SU-DHL-6 (cell line): Measurements from ENCODE around the gene MFSD11.

ENCODE experiments used
- H2AFZ ChIP-seq: fragments of 200-600 bp; sonication (generic); 2 replicates; pipeline ENCODE4 v1.6.1; 2014; ENCODE audit warnings: low read depth, mild to moderate bottlenecking, moderate library complexity, mixed read lengths, antibody characterized with exemption, low read length; ENCODE audit not compliant: severe bottlenecking
- H3F3A ChIP-seq: fragments of 200-600 bp; shearing (Covaris generic); 2 replicates; pipeline ENCODE4 v1.6.0; 2016; ENCODE audit warnings: antibody characterized with exemption, mild to moderate bottlenecking; ENCODE audit not compliant: insufficient read depth
- H3K27ac ChIP-seq: fragments of 200-600 bp; sonication (generic); 2 replicates; pipeline ENCODE4 v1.5.1; 2016; ENCODE audit warnings: low read depth, mild to moderate bottlenecking, low read length, moderate library complexity, mixed read lengths
- H3K27me3 ChIP-seq: fragments of 200-600 bp; sonication (generic), shearing (Covaris generic); 2 replicates; pipeline ENCODE4 v1.6.0; 2014; ENCODE audit warnings: mild to moderate bottlenecking, low read length
- H3K36me3 ChIP-seq: fragments of 200-600 bp; sonication (generic); 2 replicates; pipeline ENCODE4 v1.6.1; 2014; ENCODE audit warnings: mild to moderate bottlenecking, low read length, mixed read lengths
- H3K4me2 ChIP-seq: fragments of 300-600, 200-600 bp; shearing (Covaris generic), sonication (generic); 2 replicates; pipeline ENCODE4 v1.6.0; 2014; ENCODE audit warnings: low read length, low read depth, mild to moderate bottlenecking; ENCODE audit not compliant: poor library complexity, severe bottlenecking
- H3K4me3 ChIP-seq: fragments of 200-600 bp; sonication (generic); 2 replicates; pipeline ENCODE4 v1.5.1; 2014; ENCODE audit warnings: antibody characterized with exemption, low read length, mild to moderate bottlenecking, mixed read lengths; ENCODE audit not compliant: insufficient read depth, poor library complexity, severe bottlenecking
- H3K79me2 ChIP-seq: fragments of 200-600 bp; sonication (generic); 2 replicates; pipeline ENCODE4 v1.6.1; 2014; ENCODE audit warnings: mild to moderate bottlenecking, low read length, moderate library complexity; ENCODE audit not compliant: insufficient read depth
- H3K9ac ChIP-seq: fragments of 200-600 bp; sonication (generic); 2 replicates; pipeline ENCODE4 v1.7.0; 2014; ENCODE audit warnings: mild to moderate bottlenecking, low read length
- H3K9me2 ChIP-seq: fragments of 200-600 bp; sonication (generic); replicated peaks from 2 replicates; pipeline ENCODE4 v1.6.1; 2014; ENCODE audit warnings: low read length; ENCODE audit not compliant: insufficient read depth
- H3K9me3 ChIP-seq: fragments of 200-600 bp; sonication (generic); 2 replicates; pipeline ENCODE4 v1.6.1; 2014; ENCODE audit warnings: low read length, mixed read lengths; ENCODE audit not compliant: insufficient read depth
- H4K20me1 ChIP-seq: fragments of 200-600 bp; sonication (generic); 2 replicates; pipeline ENCODE4 v1.6.1; 2014; ENCODE audit warnings: low read depth, mild to moderate bottlenecking, antibody characterized with exemption, low read length, moderate library complexity, mixed read lengths
- EZH2phosphoT487 ChIP-seq: fragments of 200-600 bp; sonication (generic), shearing (Covaris generic); conservative IDR thresholded peaks from 2 replicates; pipeline ENCODE4 v1.6.1; 2018; ENCODE audit warnings: mild to moderate bottlenecking, antibody characterized with exemption, low read length, moderate library complexity, mixed read lengths
- TF ChIP-seq, protein P1 (sequence below): fragments of 200-600 bp; sonication (generic); IDR thresholded peaks from one replicate; pipeline ENCODE4 v1.5.1; 2017; ENCODE audit warnings: antibody characterized with exemption, mild to moderate bottlenecking, low read length, moderate library complexity; ENCODE audit not compliant: insufficient read depth, poor library complexity, severe bottlenecking

Gene MFSD11

DNA sequence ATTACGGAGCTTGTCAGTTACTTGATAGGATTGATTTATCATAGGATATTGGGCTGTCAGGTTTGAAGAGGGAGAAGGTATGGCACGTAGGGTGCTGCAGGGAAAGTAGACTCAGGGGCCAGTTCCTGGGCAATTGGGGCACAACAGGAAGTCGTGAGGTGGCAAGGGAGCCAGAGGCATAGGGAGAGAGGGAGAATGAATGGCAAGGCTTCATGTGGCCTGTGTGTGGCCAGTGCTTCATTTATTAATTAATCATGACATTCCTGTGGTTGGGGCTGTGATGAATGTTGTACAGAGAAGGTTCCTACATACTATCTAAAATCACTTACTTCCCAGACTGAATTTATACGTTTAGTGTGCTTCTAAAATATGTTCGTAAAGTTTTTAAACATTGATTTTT is 19.3 kb downstream of the MFSD11 start:
- no peak for TF ChIP-seq EZH2phosphoT487
- TF ChIP-seq, protein P1, sequence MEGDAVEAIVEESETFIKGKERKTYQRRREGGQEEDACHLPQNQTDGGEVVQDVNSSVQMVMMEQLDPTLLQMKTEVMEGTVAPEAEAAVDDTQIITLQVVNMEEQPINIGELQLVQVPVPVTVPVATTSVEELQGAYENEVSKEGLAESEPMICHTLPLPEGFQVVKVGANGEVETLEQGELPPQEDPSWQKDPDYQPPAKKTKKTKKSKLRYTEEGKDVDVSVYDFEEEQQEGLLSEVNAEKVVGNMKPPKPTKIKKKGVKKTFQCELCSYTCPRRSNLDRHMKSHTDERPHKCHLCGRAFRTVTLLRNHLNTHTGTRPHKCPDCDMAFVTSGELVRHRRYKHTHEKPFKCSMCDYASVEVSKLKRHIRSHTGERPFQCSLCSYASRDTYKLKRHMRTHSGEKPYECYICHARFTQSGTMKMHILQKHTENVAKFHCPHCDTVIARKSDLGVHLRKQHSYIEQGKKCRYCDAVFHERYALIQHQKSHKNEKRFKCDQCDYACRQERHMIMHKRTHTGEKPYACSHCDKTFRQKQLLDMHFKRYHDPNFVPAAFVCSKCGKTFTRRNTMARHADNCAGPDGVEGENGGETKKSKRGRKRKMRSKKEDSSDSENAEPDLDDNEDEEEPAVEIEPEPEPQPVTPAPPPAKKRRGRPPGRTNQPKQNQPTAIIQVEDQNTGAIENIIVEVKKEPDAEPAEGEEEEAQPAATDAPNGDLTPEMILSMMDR = no peak
- Histone ChIP-seq H3F3A (no peaks in the 10 kb centered on the region; the same call in 1 of the 2 replicates), H3K4me3 (no peak overlapping the region), H3K79me2 (no peaks in the 10 kb centered on the region), H2AFZ (no peak overlapping the region), H3K9me3 (no peaks in the 10 kb centered on the region), H3K27ac (no peak overlapping the region), H3K9me2 (no peaks in the 10 kb centered on the region), H3K9ac (no peak overlapping the region), H3K36me3 (no peaks in the 10 kb centered on the region; the same call in 1 of the 2 replicates), H3K27me3 (no peaks in the 10 kb centered on the region), H3K4me2 (no peak overlapping the region), H4K20me1 (no peaks in the 10 kb centered on the region)

DNA sequence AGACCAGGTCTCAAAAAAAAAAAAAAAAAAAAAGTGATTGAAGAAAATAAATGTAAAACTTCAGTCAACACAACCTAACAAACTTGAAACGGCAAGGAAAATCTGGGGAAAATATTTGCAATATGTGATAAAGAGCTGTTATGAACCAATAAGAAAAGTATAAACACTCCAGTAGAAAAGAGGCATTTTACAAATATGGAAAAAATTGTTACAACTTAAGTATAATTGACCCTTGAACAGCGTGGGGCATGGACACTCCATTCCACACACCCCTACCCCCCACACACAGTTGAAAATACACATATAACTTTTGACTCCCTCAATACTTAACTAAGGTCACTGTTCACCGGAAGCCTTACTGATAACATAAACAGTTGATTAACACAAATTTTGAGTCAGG is 20.7 kb downstream of the MFSD11 start:
- Histone ChIP-seq H2AFZ (no peak overlapping the region), H3K9me2 (no peaks in the 10 kb centered on the region), H3K9ac (no peak overlapping the region), H3K27me3 (no peaks in the 10 kb centered on the region), H3K79me2 (no peaks in the 10 kb centered on the region), H3K4me2 (no peak overlapping the region), H3K9me3 (no peaks in the 10 kb centered on the region), H3K27ac (no peak overlapping the region), H3K4me3 (no peak overlapping the region), H4K20me1 (no peaks in the 10 kb centered on the region), H3F3A (no peaks in the 10 kb centered on the region; the same call in 1 of the 2 replicates), H3K36me3 (no peaks in the 10 kb centered on the region)
- TF ChIP-seq EZH2phosphoT487 = no peak
- TF ChIP-seq, protein P1 = no peak

DNA sequence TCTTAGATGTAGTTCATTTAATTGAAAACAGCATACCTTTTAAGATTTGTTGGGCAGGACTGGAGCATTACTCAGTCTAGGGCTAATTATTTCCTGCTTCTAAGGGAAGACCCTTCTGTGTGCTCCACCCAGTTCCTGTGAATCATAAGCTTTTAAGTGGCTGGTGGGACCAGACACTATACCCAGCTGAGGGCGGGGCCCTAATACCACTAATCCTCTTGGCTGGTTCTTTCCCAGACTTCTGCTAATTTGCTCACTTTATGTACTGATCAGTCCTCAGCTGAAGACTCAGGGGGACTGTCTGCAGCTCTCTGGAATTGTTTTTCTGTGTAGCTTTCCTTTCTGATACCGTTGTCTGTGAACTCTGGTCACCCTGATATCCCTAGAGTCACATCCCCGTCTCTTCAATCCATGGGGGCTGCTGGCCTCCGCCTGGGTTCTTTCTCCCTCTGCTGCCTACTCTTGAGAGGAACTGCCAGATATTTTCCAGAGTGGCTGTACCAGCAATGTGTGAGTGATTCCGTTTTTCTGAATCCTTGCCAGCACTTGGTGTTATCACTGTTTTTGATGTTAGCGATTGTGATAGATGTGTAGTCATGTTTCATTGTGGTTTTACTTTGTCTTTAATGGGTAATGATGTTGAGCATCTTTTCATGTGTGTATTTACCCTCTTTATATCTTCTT is 35.1 kb downstream of the MFSD11 start:
- Histone ChIP-seq H3K9me3 (no peaks in the 10 kb centered on the region), H3K27ac (no peak overlapping the region), H3K4me2 (no peak overlapping the region), H2AFZ (no peak overlapping the region), H3K27me3 (no peaks in the 10 kb centered on the region), H3K79me2 (no peaks in the 10 kb centered on the region), H3K9ac (no peak overlapping the region), H3K4me3 (no peak overlapping the region), H3F3A (no peaks in the 10 kb centered on the region), H3K9me2 (no peaks in the 10 kb centered on the region), H3K36me3 (peaks cover 14% of the 10 kb centered on the region; the same call in 1 of the 2 replicates), H4K20me1 (no peaks in the 10 kb centered on the region)
- TF ChIP-seq, protein P1 = no peak
- no peak for TF ChIP-seq EZH2phosphoT487
